Endothelial cell (in vitro differentiated cells): Measurements from ENCODE around the gene ARHGEF38. TPM values are rescaled to one million over a fixed set of nuclear protein-coding genes. Genes with fewer than 3 reads are reported as not detected.

Experiments
- DNase-seq: peaks from one replicate; pipeline ENCODE4 v3.0.0; 2021; ENCODE audit warnings: low spot score
- H3K27ac Mint-ChIP-seq: one replicate; pipeline ENCODE4 v1.8.0; 2021; ENCODE audit warnings: mixed read lengths, inconsistent platforms; ENCODE audit not compliant: unreplicated experiment
- H3K27me3 Mint-ChIP-seq: one replicate; pipeline ENCODE4 v1.8.0; 2021; ENCODE audit warnings: mild to moderate bottlenecking, moderate library complexity, mixed read lengths, inconsistent platforms; ENCODE audit not compliant: unreplicated experiment
- H3K36me3 Mint-ChIP-seq: one replicate; pipeline ENCODE4 v1.8.0; 2021; ENCODE audit warnings: mild to moderate bottlenecking, low read depth, mixed read lengths, inconsistent platforms; ENCODE audit not compliant: unreplicated experiment
- H3K4me1 Mint-ChIP-seq: one replicate; pipeline ENCODE4 v1.8.0; 2021; ENCODE audit warnings: mild to moderate bottlenecking, mixed read lengths, inconsistent platforms; ENCODE audit not compliant: unreplicated experiment
- H3K4me3 Mint-ChIP-seq: one replicate; pipeline ENCODE4 v1.8.0; 2021; ENCODE audit warnings: mild to moderate bottlenecking, mixed read lengths, inconsistent platforms; ENCODE audit not compliant: unreplicated experiment
- H3K9me3 Mint-ChIP-seq: one replicate; pipeline ENCODE4 v1.8.0; 2021; ENCODE audit warnings: mixed read lengths, inconsistent platforms; ENCODE audit not compliant: unreplicated experiment
- CTCF ChIP-seq: fragments of 200-600 bp; sonication (generic); IDR thresholded peaks from one replicate; pipeline ENCODE4 v1.5.0; 2021; ENCODE audit warnings: antibody characterized with exemption; ENCODE audit not compliant: unreplicated experiment
- total RNA-seq: library from RNA; stranded (reverse); fragmentation: NEBNext Ultra II Directional; extraction: Animal tissue kit (Norgen Biotek cat#: 25700); gene quantifications from one replicate; pipeline ENCODE4 v1.2.1, GENCODE V29; 2021; ENCODE audit not compliant: unreplicated experiment

The ARHGEF38 gene
- total RNA-seq, 1 donor from 2014 or later = not detected

GRCh38 chr4:105536601-105537000 lies 15.8 kb upstream of the ARHGEF38 start:
- Mint-ChIP-seq H3K27me3 (no peaks in the 10 kb centered on the region), H3K4me1 (no peaks in the 10 kb centered on the region), H3K9me3 (no peaks in the 10 kb centered on the region), H3K36me3 (no peaks in the 10 kb centered on the region), H3K27ac (no peak overlapping the region), H3K4me3 (no peak overlapping the region)
- TF ChIP-seq CTCF = no peak
- DNase-seq = no peak

GRCh38 chr4:105541420-105541819 lies 11.0 kb upstream of the ARHGEF38 start:
- TF ChIP-seq CTCF = no peak
- Mint-ChIP-seq H3K4me3 (no peak overlapping the region), H3K27ac (no peak overlapping the region), H3K27me3 (peaks cover 4% of the 10 kb centered on the region), H3K9me3 (no peaks in the 10 kb centered on the region), H3K4me1 (no peaks in the 10 kb centered on the region), H3K36me3 (no peaks in the 10 kb centered on the region)
- no peak for DNase-seq

GRCh38 chr4:105542039-105542438 lies 10.4 kb upstream of the ARHGEF38 start:
- no peak overlapping the region for H3K4me3 Mint-ChIP-seq
- peaks cover 4% of the 10 kb centered on the region for H3K27me3 Mint-ChIP-seq
- no peaks in the 10 kb centered on the region for H3K9me3 Mint-ChIP-seq
- TF ChIP-seq CTCF = no peak
- H3K4me1 Mint-ChIP-seq = no peaks in the 10 kb centered on the region
- no peak for DNase-seq
- H3K27ac Mint-ChIP-seq = no peak overlapping the region
- no peaks in the 10 kb centered on the region for H3K36me3 Mint-ChIP-seq

- H3K9me3 Mint-ChIP-seq = no peaks in the 10 kb centered on the region
- peaks cover 4% of the 10 kb centered on the region for H3K27me3 Mint-ChIP-seq
- TF ChIP-seq CTCF = no peak
- DNase-seq = no peak
- no peak overlapping the region for H3K4me3 Mint-ChIP-seq
- no peaks in the 10 kb centered on the region for H3K4me1 Mint-ChIP-seq
- no peaks in the 10 kb centered on the region for H3K36me3 Mint-ChIP-seq
- H3K27ac Mint-ChIP-seq = no peak overlapping the region
These were observed 9.1 kb upstream of the ARHGEF38 start for GRCh38 chr4:105543346-105543745.

- Mint-ChIP-seq H3K4me1 (no peaks in the 10 kb centered on the region), H3K9me3 (no peaks in the 10 kb centered on the region), H3K4me3 (no peak overlapping the region), H3K27ac (no peak overlapping the region), H3K36me3 (no peaks in the 10 kb centered on the region), H3K27me3 (peaks cover 4% of the 10 kb centered on the region)
- no peak for TF ChIP-seq CTCF
- DNase-seq = no peak
These were observed 8.5 kb upstream of the ARHGEF38 start for GRCh38 chr4:105543881-105544280.
